Naive thymus-derived CD4-positive, alpha-beta T cell (primary cell): Measurements from ENCODE around the gene LRFN3. TPM values are rescaled to one million over a fixed set of nuclear protein-coding genes. Genes with fewer than 3 reads are reported as not detected.

Source experiments
- ATAC-seq: fragments of 150-1000 bp; cut with Tn5 transposase; 2 replicates; pipeline ENCODE4 v1.10.0; 2021; ENCODE audit warnings: mild to moderate bottlenecking, moderate library complexity
- CTCF ChIA-PET: fragments of 350-600 bp; sonication (Branson Sonifier 250); formaldehyde crosslinking; loops from one replicate; lab custom pipeline; 2021; ENCODE audit warnings: antibody characterized with exemption; lab: Charles Lee
- POLR2A ChIA-PET: fragments of 350-600 bp; sonication (Branson Sonifier 250); formaldehyde crosslinking; loops from one replicate; lab custom pipeline; 2021; ENCODE audit warnings: antibody characterized with exemption, inconsistent platforms; lab: Charles Lee
- DNase-seq, 9 donors: peaks; one replicate each; pipeline versions ENCODE4 v3.0.0 to v3.0.0-alpha.2; 2020 to 2022; ENCODE audit warnings: mixed read lengths in 1 of 9
- H3K27ac ChIP-seq: one replicate; pipeline ENCODE4 v1.7.0; 2013; ENCODE audit warnings: mild to moderate bottlenecking, low read depth, low read length, moderate library complexity
- H3K27me3 ChIP-seq, 2 donors: one replicate each; pipeline ENCODE4 v1.7.0; 2013; ENCODE audit warnings: low read length in 2 of 2, mild to moderate bottlenecking in 2 of 2, moderate library complexity in 2 of 2; ENCODE audit not compliant: control insufficient read depth in 2 of 2, insufficient read depth in 2 of 2
- H3K36me3 ChIP-seq, 3 experiments: 1 replicate in 2 of 3; 2 replicates in 1 of 3; pipeline ENCODE4 v1.7.0; 2013; ENCODE audit warnings: low read length in 3 of 3, mild to moderate bottlenecking in 3 of 3, moderate library complexity in 1 of 3; ENCODE audit not compliant: insufficient read depth in 3 of 3, control insufficient read depth in 2 of 3
- H3K4me1 ChIP-seq, 2 donors: one replicate each; pipeline ENCODE4 v1.7.0; 2013; ENCODE audit warnings: low read length in 2 of 2, mild to moderate bottlenecking in 2 of 2, moderate library complexity in 1 of 2; ENCODE audit not compliant: control insufficient read depth in 2 of 2, insufficient read depth in 2 of 2
- H3K4me3 ChIP-seq: 2 replicates; pipeline ENCODE4 v1.7.0; 2013; ENCODE audit warnings: mild to moderate bottlenecking, low read length
- H3K9me3 ChIP-seq, 3 experiments: 1 replicate in 2 of 3; 2 replicates in 1 of 3; pipeline ENCODE4 v1.7.0; 2013; ENCODE audit warnings: low read length in 3 of 3; ENCODE audit not compliant: control insufficient read depth in 2 of 3
- H3K27ac Mint-ChIP-seq, 9 donors: one replicate each; pipeline ENCODE4 v1.8.0; 2020 to 2022; ENCODE audit warnings: mixed read lengths in 9 of 9, mild to moderate bottlenecking in 8 of 9, moderate library complexity in 5 of 9, inconsistent platforms in 2 of 9
- H3K27me3 Mint-ChIP-seq, 5 donors: one replicate each; pipeline ENCODE4 v1.8.0; 2021 to 2022; ENCODE audit warnings: mixed read lengths in 5 of 5, mild to moderate bottlenecking in 1 of 5
- H3K36me3 Mint-ChIP-seq, 5 donors: one replicate each; pipeline ENCODE4 v1.8.0; 2020 to 2022; ENCODE audit warnings: mixed read lengths in 5 of 5, mild to moderate bottlenecking in 3 of 5, inconsistent platforms in 1 of 5
- H3K4me1 Mint-ChIP-seq, 7 donors: one replicate each; pipeline ENCODE4 v1.8.0; 2020 to 2022; ENCODE audit warnings: mixed read lengths in 7 of 7, mild to moderate bottlenecking in 3 of 7, inconsistent platforms in 1 of 7
- H3K4me3 Mint-ChIP-seq, 10 donors: one replicate each; pipeline ENCODE4 v1.8.0; 2020 to 2022; ENCODE audit warnings: mild to moderate bottlenecking in 10 of 10, mixed read lengths in 10 of 10, moderate library complexity in 6 of 10, inconsistent platforms in 2 of 10
- H3K9me3 Mint-ChIP-seq, 11 donors: one replicate each; pipeline ENCODE4 v1.8.0; 2020 to 2022; ENCODE audit warnings: mixed read lengths in 11 of 11, mild to moderate bottlenecking in 4 of 11, inconsistent platforms in 1 of 11, moderate library complexity in 1 of 11
- intact Hi-C, 2 donors: fragments of 100-400 bp; cut with micrococcal nuclease; formaldehyde crosslinking; loops; one replicate each; pipeline ENCODE4 v1.15.1; 2023
- polyA plus RNA-seq, 2 donors: library from polyadenylated mRNA; unstranded; fragments of 300-500 nt; fragmentation: Illumina TruSeq; gene quantifications; one replicate each; pipeline ENCODE4 v1.2.3, GENCODE V29; 2021
- total RNA-seq, 6 experiments: library from RNA in 5 of 6; stranded (reverse) in 5 of 6; gene quantifications; 1 replicate in 5 of 6; 2 replicates in 1 of 6; pipeline ENCODE4 v1.2.3 and lab custom pipeline; 2021 to 2026

The LRFN3 gene
- total and polyA plus RNA-seq, 7 experiments from 2014 or later = 1.2 to 14.9 (median 8.8) TPM

GRCh38 chr19:35960432-35960972, 24.3 kb downstream of the LRFN3 start:
- ATAC-seq (no peak), DNase-seq (no peak)
- intact Hi-C loops = no loop called here
- Mint-ChIP-seq H3K27ac (peak overlapping the region in 4 of 9 donors; percentile 32 to 65 (median 60)), H3K36me3 (peaks cover 0 to 9% (median 0%) of the 10 kb centered on the region in 5 donors), H3K27me3 (peaks cover 0 to 33% (median 0%) of the 10 kb centered on the region in 5 donors), H3K4me3 (peak overlapping the region in 9 of 10 donors; percentile 2 to 79 (median 67)), H3K9me3 (peaks cover 0 to 6% (median 0%) of the 10 kb centered on the region in 11 donors), H3K4me1 (peaks cover 13 to 45% (median 35%) of the 10 kb centered on the region in 7 donors)
- POLR2A ChIA-PET = no interaction called here
- no peaks in the 10 kb centered on the region for H3K9me3 ChIP-seq
- no peak overlapping the region for H3K27ac ChIP-seq
- H3K4me1 ChIP-seq = peaks cover 14 to 27% of the 10 kb centered on the region in 2 donors
- CTCF ChIA-PET = interaction anchor here (1.0 to 2.9 kb wide), 2 partner anchors 11 to 20 kb away, joined by 3 to 28 read pairs; no protein-coding TSS in a partner anchor
- H3K27me3 ChIP-seq = no peaks in the 10 kb centered on the region
- no peak overlapping the region for H3K4me3 ChIP-seq
- H3K36me3 ChIP-seq = no peaks in the 10 kb centered on the region

- Histone ChIP-seq H3K9me3 (no peaks in the 10 kb centered on the region), H3K36me3 (no peaks in the 10 kb centered on the region), H3K27me3 (no peaks in the 10 kb centered on the region), H3K4me3 (no peak overlapping the region), H3K4me1 (peaks cover 10 to 11% of the 10 kb centered on the region in 2 donors), H3K27ac (no peak overlapping the region)
- peaks cover 0 to 30% (median 0%) of the 10 kb centered on the region in 5 donors for H3K27me3 Mint-ChIP-seq
- ChIA-PET POLR2A (interaction anchor here (1.3 to 1.9 kb wide), 2 partner anchors 10 to 78 kb away, joined by 3 read pairs; no protein-coding TSS in a partner anchor), CTCF (no interaction called here)
- intact Hi-C loops = loop anchor here (1.0 kb wide), 1 partner anchor 12 kb away; no protein-coding TSS in a partner anchor
- DNase-seq (peak in 7 of 9 donors; percentile 26 to 57 (median 47)), ATAC-seq (no peak)
- H3K27ac Mint-ChIP-seq = no peak overlapping the region
- peaks cover 0 to 15% (median 9%) of the 10 kb centered on the region in 7 donors for H3K4me1 Mint-ChIP-seq
- peaks cover 0 to 3% (median 0%) of the 10 kb centered on the region in 5 donors for H3K36me3 Mint-ChIP-seq
- H3K9me3 Mint-ChIP-seq = no peaks in the 10 kb centered on the region
- no peak overlapping the region for H3K4me3 Mint-ChIP-seq
These were observed 27.3 kb downstream of the LRFN3 start for GRCh38 chr19:35963514-35963913.

DNA sequence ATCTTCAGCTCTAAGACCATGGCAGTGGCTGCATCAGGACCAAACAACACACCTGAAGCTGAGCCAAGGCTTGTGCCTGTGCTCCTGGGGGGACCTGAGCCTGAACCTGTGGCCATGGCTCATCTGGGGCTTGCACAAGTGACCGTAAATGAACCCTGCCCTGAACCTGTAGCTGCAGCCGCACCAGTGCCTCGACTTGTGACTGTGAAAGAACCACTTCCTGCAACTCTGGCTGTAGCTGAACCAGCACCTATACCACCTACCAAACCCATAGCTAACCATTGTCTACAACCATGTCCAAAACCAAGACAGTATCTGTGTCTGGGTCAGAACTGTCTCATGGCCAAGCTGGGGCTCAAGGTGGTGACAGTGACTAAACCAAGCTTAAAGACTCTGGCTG, 30.6 kb downstream of the LRFN3 start:
- intact Hi-C loops = no loop called here
- ATAC-seq (peak; percentile 18), DNase-seq (no peak)
- H3K27me3 ChIP-seq = no peaks in the 10 kb centered on the region
- POLR2A ChIA-PET = interaction anchor here (0.9 kb wide), 1 partner anchor 28 kb away, joined by 4 read pairs; no protein-coding TSS in a partner anchor
- Mint-ChIP-seq H3K4me1 (peaks cover 0 to 9% (median 0%) of the 10 kb centered on the region in 7 donors), H3K27ac (no peak overlapping the region), H3K36me3 (no peaks in the 10 kb centered on the region), H3K9me3 (no peaks in the 10 kb centered on the region), H3K27me3 (peaks cover 0 to 11% (median 0%) of the 10 kb centered on the region in 5 donors), H3K4me3 (no peak overlapping the region)
- CTCF ChIA-PET = no interaction called here
- no peaks in the 10 kb centered on the region for H3K9me3 ChIP-seq
- peaks cover 0 to 3% of the 10 kb centered on the region in 2 donors for H3K4me1 ChIP-seq
- no peaks in the 10 kb centered on the region for H3K36me3 ChIP-seq
- no peak overlapping the region for H3K4me3 ChIP-seq
- H3K27ac ChIP-seq = no peak overlapping the region

GRCh38 chr19:35973487-35973886, 37.3 kb downstream of the LRFN3 start:
- H3K4me1 Mint-ChIP-seq = peaks cover 0 to 5% (median 0%) of the 10 kb centered on the region in 7 donors
- POLR2A ChIA-PET = no interaction called here
- H3K27ac Mint-ChIP-seq = no peak overlapping the region
- no peak for ATAC-seq
- H3K4me3 Mint-ChIP-seq = no peak overlapping the region
- Histone ChIP-seq H3K4me1 (no peaks in the 10 kb centered on the region), H3K9me3 (no peaks in the 10 kb centered on the region), H3K27me3 (peaks cover 0 to 3% of the 10 kb centered on the region in 2 donors), H3K27ac (no peak overlapping the region), H3K4me3 (no peak overlapping the region), H3K36me3 (no peaks in the 10 kb centered on the region)
- CTCF ChIA-PET = no interaction called here
- no peak for DNase-seq
- peaks cover 0 to 2% (median 0%) of the 10 kb centered on the region in 11 donors for H3K9me3 Mint-ChIP-seq
- intact Hi-C loops = no loop called here
- no peaks in the 10 kb centered on the region for H3K36me3 Mint-ChIP-seq
- peaks cover 3 to 15% (median 8%) of the 10 kb centered on the region in 5 donors for H3K27me3 Mint-ChIP-seq

DNA sequence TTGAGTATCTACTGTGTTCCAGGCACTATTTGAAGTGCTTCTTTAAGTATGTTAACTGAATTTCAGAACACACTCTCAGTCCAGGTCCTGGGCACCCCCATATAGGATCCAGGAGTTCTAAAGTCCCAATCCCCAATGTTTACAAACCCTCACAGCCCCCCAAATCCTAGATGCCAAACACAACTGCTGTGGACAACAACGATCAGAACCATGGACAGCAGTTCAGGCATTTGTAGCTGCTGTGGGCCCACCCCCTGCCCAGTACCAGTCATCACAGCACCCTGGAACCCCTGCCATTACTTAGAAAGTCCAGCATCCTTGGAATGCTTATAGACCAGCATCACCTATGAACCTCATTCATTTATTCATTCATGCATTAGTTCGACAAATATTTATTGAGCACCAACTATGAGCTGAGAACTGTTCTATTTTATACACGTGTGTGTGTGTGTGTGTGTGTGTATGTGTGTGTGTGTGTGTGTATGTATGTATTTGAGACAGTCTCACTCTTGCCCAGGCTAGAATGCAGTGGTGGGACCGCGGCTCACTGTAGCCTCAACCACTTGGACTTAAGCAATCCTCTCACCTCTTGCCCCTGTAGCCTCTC, 39.5 kb downstream of the LRFN3 start:
- POLR2A ChIA-PET = interaction anchor here (0.7 to 0.8 kb wide), 2 partner anchors 11 to 61 kb away, joined by 3 to 4 read pairs; no protein-coding TSS in a partner anchor
- no peak for ATAC-seq
- Histone ChIP-seq H3K27ac (no peak overlapping the region), H3K9me3 (no peaks in the 10 kb centered on the region), H3K4me1 (no peaks in the 10 kb centered on the region), H3K36me3 (no peaks in the 10 kb centered on the region), H3K4me3 (no peak overlapping the region), H3K27me3 (peaks cover 0 to 3% of the 10 kb centered on the region in 2 donors)
- peaks cover 0 to 2% (median 0%) of the 10 kb centered on the region in 11 donors for H3K9me3 Mint-ChIP-seq
- H3K4me3 Mint-ChIP-seq = no peak overlapping the region
- peaks cover 0 to under 1% (median 0%) of the 10 kb centered on the region in 5 donors for H3K36me3 Mint-ChIP-seq
- H3K27ac Mint-ChIP-seq = no peak overlapping the region
- no peak for DNase-seq
- H3K27me3 Mint-ChIP-seq = peaks cover 5 to 24% (median 18%) of the 10 kb centered on the region in 5 donors
- CTCF ChIA-PET = no interaction called here
- intact Hi-C loops = loop anchor here (1.0 kb wide), 1 partner anchor 12 kb away; no protein-coding TSS in a partner anchor
- no peaks in the 10 kb centered on the region for H3K4me1 Mint-ChIP-seq

DNA sequence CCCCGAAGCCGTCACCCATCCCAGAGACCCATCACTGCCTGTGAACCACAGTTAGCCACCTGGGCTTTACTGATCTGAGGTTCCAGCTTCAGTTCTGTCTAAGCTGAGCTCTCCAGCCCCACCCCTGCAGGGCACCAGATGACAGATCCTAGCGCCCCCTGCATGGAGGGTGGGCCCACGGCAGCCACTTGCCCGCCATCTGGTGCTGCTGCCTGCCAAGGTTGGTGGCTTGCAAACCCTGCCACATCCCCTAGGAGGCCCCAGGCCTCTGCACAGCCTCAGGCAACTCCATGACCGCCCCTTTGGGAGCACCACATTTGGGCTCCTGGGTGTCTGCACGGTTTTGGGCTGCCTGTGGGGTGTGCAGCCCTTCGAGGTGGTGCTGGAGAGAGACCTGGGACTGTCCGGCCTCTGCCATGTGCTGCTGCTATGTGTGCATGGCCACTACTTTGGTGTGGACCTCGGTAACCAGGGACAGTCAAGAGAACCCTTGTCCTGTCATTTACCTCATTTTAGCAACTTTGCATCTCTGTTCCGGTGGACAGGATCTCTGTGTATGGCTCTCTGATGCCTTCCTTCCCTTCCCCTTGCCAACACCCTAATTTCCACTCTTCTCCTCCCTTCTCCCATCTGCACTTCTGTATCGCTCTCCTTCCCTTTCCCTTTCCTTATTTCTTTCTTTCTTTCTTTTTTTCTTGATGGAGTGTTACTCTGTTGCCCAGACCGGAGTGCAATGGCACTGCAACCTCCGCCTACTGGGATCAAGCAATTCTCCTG, 41.5 kb downstream of the LRFN3 start:
- Histone ChIP-seq H3K4me1 (no peaks in the 10 kb centered on the region), H3K27me3 (peaks cover 0 to 3% of the 10 kb centered on the region in 2 donors), H3K36me3 (no peaks in the 10 kb centered on the region), H3K9me3 (no peaks in the 10 kb centered on the region), H3K27ac (no peak overlapping the region), H3K4me3 (no peak overlapping the region)
- intact Hi-C loops = no loop called here
- no peak overlapping the region for H3K27ac Mint-ChIP-seq
- CTCF ChIA-PET = no interaction called here
- no peak overlapping the region for H3K4me3 Mint-ChIP-seq
- H3K36me3 Mint-ChIP-seq = peaks cover 0 to 4% (median 0%) of the 10 kb centered on the region in 5 donors
- peaks cover 8 to 36% (median 25%) of the 10 kb centered on the region in 5 donors for H3K27me3 Mint-ChIP-seq
- DNase-seq (no peak), ATAC-seq (peak; percentile 58)
- peaks cover 0 to 4% (median 0%) of the 10 kb centered on the region in 11 donors for H3K9me3 Mint-ChIP-seq
- H3K4me1 Mint-ChIP-seq = no peaks in the 10 kb centered on the region
- POLR2A ChIA-PET = no interaction called here
